ENCODE measurements around the gene LARGE1.

DNA sequence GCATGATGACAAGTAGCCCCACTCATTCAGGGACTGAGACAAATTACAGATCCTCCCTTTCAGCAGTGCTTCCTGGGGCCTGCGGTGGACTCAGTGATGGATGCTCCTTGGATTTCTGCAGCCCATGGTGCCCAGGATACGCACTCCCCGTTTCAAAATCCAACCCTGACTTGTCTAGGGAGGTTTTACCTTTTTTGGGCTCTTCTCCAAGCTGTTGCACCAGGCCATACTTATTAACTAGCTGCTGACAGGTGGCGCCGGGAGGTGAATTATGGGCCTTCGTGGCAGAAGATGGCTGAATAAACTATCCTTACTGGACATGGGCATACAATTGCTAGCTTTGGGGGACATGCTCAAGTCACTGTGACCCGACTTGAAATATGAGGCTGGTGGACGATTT is 537.8 kb downstream of the LARGE1 start:
- TF ChIP-seq, protein P1, sequence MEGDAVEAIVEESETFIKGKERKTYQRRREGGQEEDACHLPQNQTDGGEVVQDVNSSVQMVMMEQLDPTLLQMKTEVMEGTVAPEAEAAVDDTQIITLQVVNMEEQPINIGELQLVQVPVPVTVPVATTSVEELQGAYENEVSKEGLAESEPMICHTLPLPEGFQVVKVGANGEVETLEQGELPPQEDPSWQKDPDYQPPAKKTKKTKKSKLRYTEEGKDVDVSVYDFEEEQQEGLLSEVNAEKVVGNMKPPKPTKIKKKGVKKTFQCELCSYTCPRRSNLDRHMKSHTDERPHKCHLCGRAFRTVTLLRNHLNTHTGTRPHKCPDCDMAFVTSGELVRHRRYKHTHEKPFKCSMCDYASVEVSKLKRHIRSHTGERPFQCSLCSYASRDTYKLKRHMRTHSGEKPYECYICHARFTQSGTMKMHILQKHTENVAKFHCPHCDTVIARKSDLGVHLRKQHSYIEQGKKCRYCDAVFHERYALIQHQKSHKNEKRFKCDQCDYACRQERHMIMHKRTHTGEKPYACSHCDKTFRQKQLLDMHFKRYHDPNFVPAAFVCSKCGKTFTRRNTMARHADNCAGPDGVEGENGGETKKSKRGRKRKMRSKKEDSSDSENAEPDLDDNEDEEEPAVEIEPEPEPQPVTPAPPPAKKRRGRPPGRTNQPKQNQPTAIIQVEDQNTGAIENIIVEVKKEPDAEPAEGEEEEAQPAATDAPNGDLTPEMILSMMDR (conservative IDR thresholded peaks at IDR 0.05; ENCODE audit: low read depth, low read length): no peak
- TF ChIP-seq EZH2 (IDR thresholded peaks at IDR 0.05; ENCODE audit: low read length, unreplicated experiment) (no peak), EZH2phosphoT487 (IDR thresholded peaks at IDR 0.05; ENCODE audit: borderline replicate concordance, low read length) (no peak)
